SK-N-SH treated with all-trans-retinoic acid at 6 μM for 48 hours (cell line): ENCODE data around the gene ZFYVE27.

Source experiments
- BACH2 ChIP-seq: fragments of 250-450 bp; sonication (Bioruptor Pico); IDR thresholded peaks from 2 replicates; pipeline ENCODE4 v1.9.0; 2021; ENCODE audit warnings: mild to moderate bottlenecking, borderline replicate concordance
- ESRRG ChIP-seq: fragments of 250-450 bp; sonication (Bioruptor Pico); IDR thresholded peaks from 2 replicates; pipeline ENCODE4 v1.6.1; 2021; ENCODE audit warnings: mild to moderate bottlenecking
- GLIS3 ChIP-seq: fragments of 250-450 bp; sonication (Bioruptor Pico); IDR thresholded peaks from 2 replicates; pipeline ENCODE4 v1.5.0; 2020; ENCODE audit warnings: mild to moderate bottlenecking, moderate library complexity
- OSR1 ChIP-seq: fragments of 250-450 bp; sonication (Bioruptor Pico); IDR thresholded peaks from 2 replicates; pipeline ENCODE4 v1.8.0; 2022; ENCODE audit warnings: moderate library complexity, mild to moderate bottlenecking, inconsistent platforms
- PPARA ChIP-seq: fragments of 250-450 bp; sonication (Bioruptor Pico); IDR thresholded peaks from 2 replicates; pipeline ENCODE4 v1.5.0; 2020; ENCODE audit warnings: mild to moderate bottlenecking, borderline replicate concordance
- RARB ChIP-seq: fragments of 250-450 bp; sonication (Bioruptor Pico); IDR thresholded peaks from 2 replicates; pipeline ENCODE4 v1.8.0; 2021; ENCODE audit warnings: mild to moderate bottlenecking, moderate library complexity
- SNAI2 ChIP-seq: fragments of 250-450 bp; sonication (Bioruptor Pico); IDR thresholded peaks from 2 replicates; pipeline ENCODE4 v1.5.0; 2020; ENCODE audit warnings: mild to moderate bottlenecking, moderate library complexity
- TOX ChIP-seq: fragments of 250-450 bp; sonication (Bioruptor Pico); IDR thresholded peaks from 2 replicates; pipeline ENCODE4 v1.8.0; 2021; ENCODE audit warnings: mild to moderate bottlenecking, moderate library complexity, borderline replicate concordance
- ZFP3 ChIP-seq: fragments of 250-450 bp; sonication (Bioruptor Pico); IDR thresholded peaks from 2 replicates; pipeline ENCODE4 v1.5.0; 2020; ENCODE audit warnings: mild to moderate bottlenecking, moderate library complexity
- ZFP30 ChIP-seq: fragments of 450-650 bp; formaldehyde crosslinking; IDR thresholded peaks from 2 replicates; pipeline ENCODE4 v1.5.0; 2022; ENCODE audit warnings: mild to moderate bottlenecking, moderate library complexity
- ZNF70 ChIP-seq: fragments of 450-650 bp; formaldehyde crosslinking; IDR thresholded peaks from 2 replicates; pipeline ENCODE4 v1.5.0; 2020; ENCODE audit warnings: mild to moderate bottlenecking, moderate library complexity
- TF ChIP-seq, protein P1 (sequence below): fragments of 250-450 bp; sonication (Bioruptor Pico); IDR thresholded peaks from 2 replicates; pipeline ENCODE4 v1.8.0; 2020; ENCODE audit warnings: mild to moderate bottlenecking, moderate library complexity, borderline replicate concordance
- TF ChIP-seq, protein P2 (sequence below): fragments of 250-450 bp; sonication (Bioruptor Pico); IDR thresholded peaks from 2 replicates; pipeline ENCODE4 v1.5.1; 2020; ENCODE audit warnings: low read depth, mild to moderate bottlenecking, moderate library complexity

DNA sequence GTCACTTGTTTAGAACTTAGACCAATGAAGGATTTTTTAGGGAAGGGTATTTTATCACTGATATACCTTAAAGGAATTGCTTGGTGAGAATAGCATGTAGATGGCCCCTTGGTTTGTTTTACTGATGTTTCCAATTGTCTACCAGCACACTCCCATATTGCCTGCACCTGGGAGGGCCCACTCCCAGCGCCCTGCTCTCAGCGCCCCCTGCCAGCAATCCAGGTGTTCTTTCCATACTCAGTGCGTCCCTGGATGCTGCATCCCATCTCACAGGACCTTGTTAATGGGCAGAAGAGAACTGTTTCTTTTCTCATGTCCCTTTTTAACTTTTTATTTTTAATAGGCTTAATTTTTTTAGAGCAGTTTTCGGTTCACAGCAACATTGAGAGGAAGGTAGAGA lies 59.0 kb downstream of the ZFYVE27 start:
- TF ChIP-seq, protein P1, sequence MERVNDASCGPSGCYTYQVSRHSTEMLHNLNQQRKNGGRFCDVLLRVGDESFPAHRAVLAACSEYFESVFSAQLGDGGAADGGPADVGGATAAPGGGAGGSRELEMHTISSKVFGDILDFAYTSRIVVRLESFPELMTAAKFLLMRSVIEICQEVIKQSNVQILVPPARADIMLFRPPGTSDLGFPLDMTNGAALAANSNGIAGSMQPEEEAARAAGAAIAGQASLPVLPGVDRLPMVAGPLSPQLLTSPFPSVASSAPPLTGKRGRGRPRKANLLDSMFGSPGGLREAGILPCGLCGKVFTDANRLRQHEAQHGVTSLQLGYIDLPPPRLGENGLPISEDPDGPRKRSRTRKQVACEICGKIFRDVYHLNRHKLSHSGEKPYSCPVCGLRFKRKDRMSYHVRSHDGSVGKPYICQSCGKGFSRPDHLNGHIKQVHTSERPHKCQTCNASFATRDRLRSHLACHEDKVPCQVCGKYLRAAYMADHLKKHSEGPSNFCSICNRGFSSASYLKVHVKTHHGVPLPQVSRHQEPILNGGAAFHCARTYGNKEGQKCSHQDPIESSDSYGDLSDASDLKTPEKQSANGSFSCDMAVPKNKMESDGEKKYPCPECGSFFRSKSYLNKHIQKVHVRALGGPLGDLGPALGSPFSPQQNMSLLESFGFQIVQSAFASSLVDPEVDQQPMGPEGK (CRISPR knock-in tag) = no peak
- TF ChIP-seq SNAI2 (CRISPR knock-in tag) = no peak
- TF ChIP-seq GLIS3 (CRISPR knock-in tag) = no peak
- TF ChIP-seq ZNF70 (CRISPR knock-in tag) = no peak
- TF ChIP-seq ZFP3 (CRISPR knock-in tag) = no peak
- no peak for TF ChIP-seq ZFP30 (CRISPR knock-in tag)
- TF ChIP-seq PPARA (CRISPR knock-in tag) = no peak
- TF ChIP-seq, protein P2, sequence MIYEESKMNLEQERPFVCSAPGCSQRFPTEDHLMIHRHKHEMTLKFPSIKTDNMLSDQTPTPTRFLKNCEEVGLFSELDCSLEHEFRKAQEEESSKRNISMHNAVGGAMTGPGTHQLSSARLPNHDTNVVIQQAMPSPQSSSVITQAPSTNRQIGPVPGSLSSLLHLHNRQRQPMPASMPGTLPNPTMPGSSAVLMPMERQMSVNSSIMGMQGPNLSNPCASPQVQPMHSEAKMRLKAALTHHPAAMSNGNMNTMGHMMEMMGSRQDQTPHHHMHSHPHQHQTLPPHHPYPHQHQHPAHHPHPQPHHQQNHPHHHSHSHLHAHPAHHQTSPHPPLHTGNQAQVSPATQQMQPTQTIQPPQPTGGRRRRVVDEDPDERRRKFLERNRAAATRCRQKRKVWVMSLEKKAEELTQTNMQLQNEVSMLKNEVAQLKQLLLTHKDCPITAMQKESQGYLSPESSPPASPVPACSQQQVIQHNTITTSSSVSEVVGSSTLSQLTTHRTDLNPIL (CRISPR knock-in tag) = no peak
- no peak for TF ChIP-seq OSR1 (CRISPR knock-in tag)
- no peak for TF ChIP-seq TOX
- no peak for TF ChIP-seq RARB (CRISPR knock-in tag)
- no peak for TF ChIP-seq ESRRG (CRISPR knock-in tag)
- TF ChIP-seq BACH2 (CRISPR knock-in tag) = no peak
